ENCODE results near the gene APCDD1. TPM values are rescaled to one million over a fixed set of nuclear protein-coding genes. Genes with fewer than 3 reads are reported as not detected.
A peak's percentile ranks its signal among the peaks of the same experiment; 100 is the strongest.
"Not testable (repeated sequence)": the region's sequence is repeated elsewhere in the genome, so short reads cannot be mapped to it uniquely, and the experiment has no call there.

The APCDD1 gene
- total RNA-seq, 2 experiments from 2014 or later, result not detected

GRCh38 chr18:10536280-10536679, 81.8 kb downstream of the APCDD1 start:
- Mint-ChIP-seq H3K27me3 (no peaks in the 10 kb centered on the region), H3K4me1 (peaks cover 8% of the 10 kb centered on the region), H3K4me3 (no peak overlapping the region), H3K36me3 (ENCODE audit: low read depth) (peaks cover 44% of the 10 kb centered on the region), H3K27ac (peak overlapping the region; percentile 1), H3K9me3 (no peaks in the 10 kb centered on the region)
- CTCF ChIA-PET, result interaction anchor here (0.6 to 1.2 kb wide), 2 partner anchors 10 to 601 kb away, joined by 3 read pairs; partner anchors contain the start of gene NAPG
- no peak for DNase-seq
- POLR2A ChIA-PET, result interaction anchor here (0.7 kb wide), 1 partner anchor 613 kb away, joined by 3 read pairs; no protein-coding TSS in a partner anchor

GRCh38 chr18:10537765-10538164, 83.3 kb downstream of the APCDD1 start:
- ChIA-PET POLR2A (no interaction called here), CTCF (interaction anchor here (1.1 kb wide), 1 partner anchor 9 kb away, joined by 3 read pairs; no protein-coding TSS in a partner anchor)
- H3K9me3 Mint-ChIP-seq, result no peaks in the 10 kb centered on the region
- H3K36me3 Mint-ChIP-seq (ENCODE audit: low read depth), result peaks cover 54% of the 10 kb centered on the region
- no peaks in the 10 kb centered on the region for H3K27me3 Mint-ChIP-seq
- H3K4me1 Mint-ChIP-seq, result peaks cover 8% of the 10 kb centered on the region
- H3K4me3 Mint-ChIP-seq, result no peak overlapping the region
- no peak overlapping the region for H3K27ac Mint-ChIP-seq
- DNase-seq, result no peak

GRCh38 chr18:10539124-10539523, 84.7 kb downstream of the APCDD1 start:
- POLR2A ChIA-PET, H3K4me1 Mint-ChIP-seq, H3K4me3 Mint-ChIP-seq, H3K9me3 Mint-ChIP-seq, H3K27ac Mint-ChIP-seq, DNase-seq, H3K27me3 Mint-ChIP-seq: not testable (repeated sequence)
- CTCF ChIA-PET, result interaction anchor here (1.0 kb wide), 1 partner anchor 13 kb away, joined by 3 read pairs; no protein-coding TSS in a partner anchor
- peaks cover 54% of the 10 kb centered on the region for H3K36me3 Mint-ChIP-seq (ENCODE audit: low read depth)

Other genes starting within 250 kb of the APCDD1 start
- gene NAPG, start 71.4 kb downstream of the APCDD1 start, total RNA-seq, result 10 to 100 TPM; 26.6 to 32.1 TPM